D721Med (cell line): Measurements from ENCODE around the gene CAMK2A.

ENCODE experiments used
- DNase-seq: peaks from one replicate; pipeline ENCODE4 v3.0.0; 2011; ENCODE audit warnings: low spot score; ENCODE audit not compliant: insufficient read length
- FAIRE-seq: peaks from 2 replicates; lab custom pipeline; 2011; peaks lifted over from hg19 to GRCh38; lab: Jason Lieb, UNC
- CTCF ChIP-seq: IDR thresholded peaks from 2 replicates; pipeline ENCODE4 v1.5.1; 2012; ENCODE audit warnings: mild to moderate bottlenecking, control low read depth; ENCODE audit not compliant: insufficient read depth; ENCODE audit errors: missing control alignments

Gene CAMK2A

DNA sequence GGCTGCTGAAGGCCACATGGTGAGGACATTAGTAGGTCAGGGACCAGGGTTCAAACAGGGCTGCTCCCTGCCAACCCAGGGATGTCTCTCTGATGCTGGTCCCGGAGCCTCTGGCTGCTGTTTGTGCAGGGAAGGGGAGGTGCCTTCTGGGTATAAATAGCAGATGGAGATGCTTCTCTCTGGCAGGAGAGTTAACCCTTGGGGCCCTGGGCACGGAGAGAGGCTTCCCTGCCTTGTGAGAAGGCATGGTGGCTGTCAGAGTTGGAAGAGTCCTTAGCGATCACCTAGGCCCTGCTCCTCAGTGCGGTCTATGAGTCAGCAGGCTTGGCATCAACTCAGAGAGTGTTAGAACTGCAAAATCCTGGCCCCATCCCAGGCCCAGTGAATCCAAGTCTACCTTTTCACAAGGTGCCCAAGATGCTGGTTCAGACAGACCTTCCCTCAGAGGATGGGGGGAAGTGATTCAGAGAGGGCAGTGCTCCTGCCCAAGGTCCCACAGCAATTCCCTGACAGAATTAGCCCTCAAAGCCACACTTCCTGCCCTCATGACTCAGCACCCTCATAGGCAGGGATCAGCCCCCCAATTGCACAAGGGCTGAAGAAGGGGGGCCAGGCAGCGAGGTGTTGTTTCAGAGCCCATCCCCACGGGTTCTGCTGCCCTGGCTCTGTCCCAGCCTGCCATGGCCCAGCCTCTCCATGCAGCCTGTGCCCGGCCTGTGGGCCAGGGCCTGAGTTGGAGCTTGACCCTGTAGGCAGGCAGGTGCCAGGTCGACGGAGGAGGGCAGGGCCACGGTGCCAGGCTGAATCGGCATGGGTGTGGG lies 25.6 kb downstream of the CAMK2A start:
- no peak for TF ChIP-seq CTCF
- FAIRE-seq (no peak), DNase-seq (no peak)

DNA sequence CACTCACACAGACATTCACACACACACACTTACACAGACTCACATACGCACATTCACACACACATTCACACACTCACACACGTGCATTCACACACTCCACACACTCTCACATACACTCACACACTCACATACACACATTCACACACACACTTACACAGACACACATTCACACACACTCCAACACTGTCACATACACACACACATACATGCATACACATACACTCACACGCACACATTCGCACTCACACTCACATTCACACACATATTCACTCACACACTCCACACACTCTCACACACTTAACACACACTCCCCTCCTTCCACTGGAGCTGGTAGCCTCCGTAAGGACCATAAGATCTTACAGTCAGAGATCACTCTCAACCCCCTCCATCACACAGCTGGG lies 26.2 kb downstream of the CAMK2A start:
- no peak for FAIRE-seq

GRCh38 chr5:150262502-150262901 lies 27.1 kb downstream of the CAMK2A start:
- DNase-seq (no peak), FAIRE-seq (no peak)
- TF ChIP-seq CTCF, result no peak

More for the DNA sequence above, 26.2 kb downstream of the CAMK2A start:
- TF ChIP-seq CTCF, result no peak
- no peak for DNase-seq

- no peak for TF ChIP-seq CTCF
- FAIRE-seq (no peak), DNase-seq (no peak)
Observed at GRCh38 chr5:150261231-150261630, 28.3 kb downstream of the CAMK2A start.

- DNase-seq (no peak), FAIRE-seq (no peak)
- no peak for TF ChIP-seq CTCF
Observed at GRCh38 chr5:150258130-150258529, 31.4 kb downstream of the CAMK2A start.

DNA sequence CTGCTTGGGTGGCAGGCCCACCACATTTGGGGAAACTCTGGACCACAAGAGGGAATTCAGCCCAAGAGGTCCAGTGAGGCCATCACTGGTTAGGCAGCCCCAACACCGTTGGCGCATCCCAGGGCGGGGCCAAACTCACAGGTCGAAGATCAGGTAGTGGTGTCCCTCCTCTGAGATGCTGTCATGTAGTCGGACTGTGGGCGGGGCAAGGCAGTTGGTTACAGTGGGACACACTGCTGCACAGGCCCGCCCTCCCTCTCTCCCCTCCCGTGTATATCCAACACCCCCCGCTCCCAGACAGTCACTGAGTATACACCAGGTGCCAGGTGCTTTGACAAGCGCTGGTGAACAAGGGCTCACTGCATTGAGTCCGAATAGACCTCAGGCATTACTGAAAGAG lies 32.1 kb downstream of the CAMK2A start:
- FAIRE-seq (no peak), DNase-seq (no peak)
- no peak for TF ChIP-seq CTCF

DNA sequence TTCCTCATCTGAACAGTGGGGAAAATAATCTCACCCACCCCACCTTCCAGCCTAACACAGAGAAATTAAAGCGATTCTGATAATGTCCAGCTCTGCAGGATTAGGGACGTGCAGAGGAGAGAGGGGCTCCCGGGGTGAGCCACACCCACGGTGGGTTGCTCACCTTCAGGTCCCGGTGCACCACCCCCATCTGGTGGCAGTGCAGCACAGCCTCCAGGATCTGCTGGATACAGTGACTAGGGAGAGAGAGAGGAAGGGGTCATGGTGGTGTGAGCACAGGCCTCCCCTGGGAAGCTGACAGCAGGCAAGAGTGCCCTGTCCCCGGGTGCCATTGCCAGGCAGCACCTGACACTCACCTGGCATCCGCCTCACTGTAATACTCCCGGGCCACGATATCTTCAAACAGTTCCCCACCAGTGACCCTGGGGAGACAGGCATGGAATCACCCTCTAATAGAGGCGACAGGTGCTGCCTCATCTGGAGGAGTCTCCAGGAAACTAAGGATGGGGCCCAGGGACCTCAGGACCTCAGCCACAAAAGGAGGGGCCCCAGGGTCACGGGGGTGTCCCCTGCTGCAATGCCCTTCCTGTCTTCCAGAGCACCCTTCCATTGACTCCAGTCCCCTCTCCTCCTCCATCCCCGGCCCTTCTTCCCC lies 33.0 kb downstream of the CAMK2A start:
- FAIRE-seq (no peak), DNase-seq (no peak)
- peak; percentile 22 for TF ChIP-seq CTCF
